GM12892 (cell line): Measurements from ENCODE around the gene CDH13.

ENCODE experiments used
- POLR2AphosphoS5 ChIP-seq: IDR thresholded peaks from 2 replicates; pipeline ENCODE4 v1.6.1; 2011; ENCODE audit warnings: low read depth, low read length, control low read depth
- TAF1 ChIP-seq: IDR thresholded peaks from 2 replicates; pipeline ENCODE4 v1.6.1; 2011; ENCODE audit warnings: low read depth, mild to moderate bottlenecking, control low read depth, low read length, borderline replicate concordance

DNA sequence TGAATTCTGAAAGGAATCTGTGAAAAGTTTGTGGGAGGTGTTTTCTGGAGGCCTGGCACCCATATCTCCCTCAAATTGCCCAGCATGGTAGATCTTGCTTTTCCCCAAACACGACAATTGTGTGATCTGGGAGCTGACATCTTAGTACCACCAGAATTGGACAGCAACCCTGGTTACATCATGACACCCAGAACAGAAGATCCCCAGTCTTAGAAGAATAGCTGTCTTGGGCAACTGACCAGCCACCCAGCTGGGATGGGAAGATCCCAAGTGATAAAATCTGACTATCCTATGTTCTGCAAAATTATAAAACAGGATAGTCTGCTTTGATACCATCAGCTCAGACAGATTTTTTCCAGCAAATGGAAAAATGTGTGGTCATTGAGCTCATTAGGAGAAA, 235.3 kb downstream of the CDH13 start:
- no peak for TF ChIP-seq POLR2AphosphoS5
- no peak for TF ChIP-seq TAF1
